ENCODE measurements around the gene CPAMD8.

DNA sequence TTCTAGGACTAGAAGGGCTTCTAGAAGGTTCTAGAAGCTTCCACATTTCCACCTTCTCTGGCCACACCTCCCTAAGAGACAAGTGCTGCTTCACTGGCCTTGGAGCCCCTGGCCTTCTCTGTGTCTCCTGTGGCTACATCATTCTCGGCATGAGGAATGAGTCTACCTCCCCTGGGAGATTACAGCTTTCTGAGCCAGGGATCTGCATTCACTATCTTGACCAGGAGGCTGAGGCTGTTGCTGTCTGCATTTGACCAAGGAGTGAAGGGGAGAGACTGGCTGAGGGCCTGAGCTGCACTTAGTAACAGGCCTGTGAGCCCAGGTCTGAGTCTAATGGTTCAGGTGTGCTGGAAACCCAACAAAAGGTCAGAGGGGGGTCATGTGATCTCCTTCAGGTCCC, 5.3 kb downstream of the CPAMD8 start:
- no peak for TF ChIP-seq CTCF (IDR thresholded peaks at IDR 0.05)
- no peak for TF ChIP-seq POLR2A (IDR thresholded peaks at IDR 0.05)

All from adrenal gland (tissue), 5 donors.